ENCODE data around the gene GCFC2. TPM values are rescaled to one million over a fixed set of nuclear protein-coding genes. Genes with fewer than 3 reads are reported as not detected.
A peak's percentile ranks its signal among the peaks of the same experiment; 100 is the strongest.

Gene GCFC2
- total RNA-seq, result 10 to 100 TPM; 20.6 to 21.9 TPM

GRCh38 chr2:75710577-75711253, at the start of gene GCFC2:
GCFC2 (minus strand) TSS chr2:75710915; CDS start chr2:75710855, 60 bp downstream.
- peaks cover 3% of the 10 kb centered on the region for H3K27me3 Mint-ChIP-seq (ENCODE audit: low read depth)
- CTCF ChIA-PET, result interaction anchor here (0.7 to 1.9 kb wide), 8 partner anchors 9 to 63 kb away, joined by 3 to 6 read pairs (median 4); partner anchors contain the start of gene MRPL19
- peak; percentile 95 for ATAC-seq
- no peaks in the 10 kb centered on the region for H3K9me3 Mint-ChIP-seq (ENCODE audit: insufficient read depth)
- H3K36me3 Mint-ChIP-seq (ENCODE audit: low read depth), result peaks cover 9% of the 10 kb centered on the region
- DNase-seq, result peak; percentile 87
- H3K4me3 Mint-ChIP-seq, result peak within 1 kb of the TSS; percentile 90
- peak within 1 kb of the TSS; percentile 97 for H3K27ac Mint-ChIP-seq
- POLR2A ChIA-PET, result interaction anchor here (1.0 to 1.2 kb wide), 3 partner anchors 12 to 64 kb away, joined by 3 to 11 read pairs (median 3); partner anchors contain the start of gene MRPL19
- H3K4me1 Mint-ChIP-seq (ENCODE audit: low read depth), result peaks cover 18% of the 10 kb centered on the region

- Mint-ChIP-seq H3K36me3 (ENCODE audit: low read depth) (no peaks in the 10 kb centered on the region), H3K4me3 (no peak overlapping the region), H3K4me1 (ENCODE audit: low read depth) (no peaks in the 10 kb centered on the region), H3K27ac (no peak overlapping the region), H3K27me3 (ENCODE audit: low read depth) (peaks cover 10% of the 10 kb centered on the region), H3K9me3 (ENCODE audit: insufficient read depth) (no peaks in the 10 kb centered on the region)
- no peak for DNase-seq
- ATAC-seq, result no peak
- CTCF ChIA-PET, result interaction anchor here (1.2 kb wide), 1 partner anchor 112 kb away, joined by 3 read pairs; no protein-coding TSS in a partner anchor
- POLR2A ChIA-PET, result no interaction called here
Observed at GRCh38 chr2:75752828-75753227, 42.1 kb upstream of the GCFC2 start.

DNA sequence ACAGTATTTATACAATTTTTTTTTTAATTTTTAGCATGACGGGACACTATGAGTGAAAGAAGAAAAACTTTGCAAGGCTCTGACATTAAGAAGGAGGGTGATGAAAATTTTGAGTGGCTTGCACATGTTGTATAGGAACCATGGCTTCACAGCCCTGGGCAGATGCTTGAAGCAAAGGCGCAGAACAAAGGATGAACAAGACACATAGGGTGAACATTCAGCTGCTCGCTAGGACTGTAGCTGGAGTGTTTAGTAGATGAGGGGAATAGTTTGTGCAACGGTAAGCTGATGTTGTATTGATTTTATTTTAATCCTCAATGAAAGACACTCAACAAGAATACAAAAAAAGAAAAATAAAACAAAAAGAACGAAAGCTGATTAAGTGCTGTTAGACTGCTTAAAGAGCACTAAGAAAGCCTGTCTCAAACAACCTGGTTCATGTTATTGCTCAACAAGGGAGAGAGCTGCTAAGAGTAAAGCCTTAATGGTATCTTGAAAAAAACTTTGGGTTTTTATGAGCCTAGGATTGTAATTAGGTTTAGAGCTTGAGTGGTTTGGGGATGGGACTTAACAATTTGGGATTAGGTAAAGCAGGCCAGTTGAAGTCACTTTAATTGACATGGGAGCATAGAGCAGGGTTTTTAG, 41.2 kb upstream of the GCFC2 start:
- ChIA-PET POLR2A (interaction anchor here (0.5 kb wide), 1 partner anchor 107 kb away, joined by 3 read pairs; no protein-coding TSS in a partner anchor), CTCF (interaction anchor here (1.2 kb wide), 1 partner anchor 111 kb away, joined by 3 read pairs; no protein-coding TSS in a partner anchor)
- ATAC-seq, result no peak

GRCh38 chr2:75751360-75751759, 40.6 kb upstream of the GCFC2 start:
- DNase-seq, result no peak
- ChIA-PET CTCF (no interaction called here), POLR2A (interaction anchor here (0.5 kb wide), 1 partner anchor 107 kb away, joined by 3 read pairs; no protein-coding TSS in a partner anchor)
- Mint-ChIP-seq H3K4me1 (ENCODE audit: low read depth) (no peaks in the 10 kb centered on the region), H3K9me3 (ENCODE audit: insufficient read depth) (no peaks in the 10 kb centered on the region), H3K4me3 (no peak overlapping the region), H3K27ac (no peak overlapping the region), H3K27me3 (ENCODE audit: low read depth) (peaks cover 11% of the 10 kb centered on the region), H3K36me3 (ENCODE audit: low read depth) (no peaks in the 10 kb centered on the region)
- no peak for ATAC-seq

More for the DNA sequence above, 41.2 kb upstream of the GCFC2 start:
- Mint-ChIP-seq H3K4me3 (no peak overlapping the region), H3K27me3 (ENCODE audit: low read depth) (peaks cover 11% of the 10 kb centered on the region), H3K4me1 (ENCODE audit: low read depth) (no peaks in the 10 kb centered on the region), H3K36me3 (ENCODE audit: low read depth) (no peaks in the 10 kb centered on the region), H3K9me3 (ENCODE audit: insufficient read depth) (no peaks in the 10 kb centered on the region), H3K27ac (no peak overlapping the region)
- no peak for DNase-seq

DNA sequence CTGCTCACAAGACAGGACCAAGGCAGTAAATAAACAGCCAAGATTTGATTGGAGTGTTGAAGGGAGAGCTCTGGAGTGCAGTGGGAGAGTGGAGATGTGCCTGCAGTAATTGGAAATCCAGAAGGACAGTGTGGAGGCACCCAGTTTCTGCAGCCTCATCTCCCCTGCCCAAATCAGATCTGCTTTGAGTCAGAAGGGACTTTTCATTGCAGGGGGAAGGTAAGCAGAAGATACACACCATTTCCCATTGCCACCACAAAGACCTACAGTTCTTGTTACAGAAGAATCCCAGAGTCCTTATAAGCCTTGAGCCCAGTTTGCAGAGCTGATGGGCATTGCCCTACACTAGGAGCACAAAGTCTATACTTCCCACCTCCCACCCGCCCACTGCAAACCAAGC, 27.2 kb upstream of the GCFC2 start:
- H3K36me3 Mint-ChIP-seq (ENCODE audit: low read depth), result no peaks in the 10 kb centered on the region
- H3K4me1 Mint-ChIP-seq (ENCODE audit: low read depth), result no peaks in the 10 kb centered on the region
- H3K4me3 Mint-ChIP-seq, result no peak overlapping the region
- POLR2A ChIA-PET, result no interaction called here
- no peaks in the 10 kb centered on the region for H3K9me3 Mint-ChIP-seq (ENCODE audit: insufficient read depth)
- no peak overlapping the region for H3K27ac Mint-ChIP-seq
- CTCF ChIA-PET, result no interaction called here
- no peaks in the 10 kb centered on the region for H3K27me3 Mint-ChIP-seq (ENCODE audit: low read depth)
- ATAC-seq (no peak), DNase-seq (no peak)

- H3K4me1 Mint-ChIP-seq (ENCODE audit: low read depth), result no peaks in the 10 kb centered on the region
- DNase-seq (no peak), ATAC-seq (no peak)
- ChIA-PET POLR2A (no interaction called here), CTCF (no interaction called here)
- no peaks in the 10 kb centered on the region for H3K27me3 Mint-ChIP-seq (ENCODE audit: low read depth)
- no peaks in the 10 kb centered on the region for H3K36me3 Mint-ChIP-seq (ENCODE audit: low read depth)
- no peak overlapping the region for H3K4me3 Mint-ChIP-seq
- no peaks in the 10 kb centered on the region for H3K9me3 Mint-ChIP-seq (ENCODE audit: insufficient read depth)
- H3K27ac Mint-ChIP-seq, result no peak overlapping the region
Observed at GRCh38 chr2:75736276-75736675, 25.6 kb upstream of the GCFC2 start.

- no peak for DNase-seq
- CTCF ChIA-PET, result no interaction called here
- no peak for ATAC-seq
- POLR2A ChIA-PET, result no interaction called here
- no peak overlapping the region for H3K4me3 Mint-ChIP-seq
- no peaks in the 10 kb centered on the region for H3K9me3 Mint-ChIP-seq (ENCODE audit: insufficient read depth)
- H3K27ac Mint-ChIP-seq, result no peak overlapping the region
- H3K36me3 Mint-ChIP-seq (ENCODE audit: low read depth), result no peaks in the 10 kb centered on the region
- peaks cover 12% of the 10 kb centered on the region for H3K27me3 Mint-ChIP-seq (ENCODE audit: low read depth)
- no peaks in the 10 kb centered on the region for H3K4me1 Mint-ChIP-seq (ENCODE audit: low read depth)
Observed at GRCh38 chr2:75729861-75730260, 19.1 kb upstream of the GCFC2 start.

DNA sequence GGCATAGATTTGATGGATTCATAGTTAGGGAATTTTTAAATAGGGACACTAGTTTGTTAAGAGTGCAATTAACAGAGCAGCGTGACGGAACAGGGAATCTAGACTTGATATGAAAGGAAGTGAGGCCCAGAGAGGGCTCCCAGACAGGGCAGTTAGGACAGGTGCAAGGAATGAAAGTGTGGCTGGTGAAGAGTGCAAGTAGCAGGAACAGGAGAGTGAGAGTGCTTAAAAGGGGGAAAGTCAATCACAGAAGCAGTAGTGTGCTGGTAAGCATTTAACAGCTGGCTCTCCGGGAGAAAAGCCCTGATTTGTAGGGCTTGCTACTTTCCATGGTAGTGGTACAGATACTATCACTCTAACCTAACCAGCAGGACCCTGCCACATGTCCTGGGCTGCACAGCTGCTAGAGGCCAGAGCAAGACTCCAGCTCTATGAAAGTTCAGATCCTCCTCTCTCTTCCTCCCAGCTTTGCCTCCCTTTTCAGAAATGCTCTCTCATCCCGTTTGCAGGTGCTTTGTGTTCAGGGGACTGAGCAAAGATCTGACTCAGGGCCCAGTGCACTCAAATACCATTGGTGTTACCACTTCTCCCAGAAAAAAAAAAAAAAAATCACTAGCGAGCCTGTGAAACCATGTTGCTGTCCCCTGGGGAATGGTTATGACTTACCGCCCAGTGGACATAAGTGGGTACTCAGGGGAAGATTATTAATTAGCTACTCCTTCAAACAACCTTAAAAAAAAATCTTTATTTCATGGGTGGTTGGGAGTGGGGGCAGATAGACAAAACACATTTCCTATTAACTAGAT, 18.1 kb upstream of the GCFC2 start:
- ATAC-seq (no peak), DNase-seq (no peak)
- no peaks in the 10 kb centered on the region for H3K4me1 Mint-ChIP-seq (ENCODE audit: low read depth)
- no peaks in the 10 kb centered on the region for H3K36me3 Mint-ChIP-seq (ENCODE audit: low read depth)
- H3K27ac Mint-ChIP-seq, result no peak overlapping the region
- CTCF ChIA-PET, result no interaction called here
- no peak overlapping the region for H3K4me3 Mint-ChIP-seq
- no peaks in the 10 kb centered on the region for H3K9me3 Mint-ChIP-seq (ENCODE audit: insufficient read depth)
- H3K27me3 Mint-ChIP-seq (ENCODE audit: low read depth), result peaks cover 12% of the 10 kb centered on the region
- POLR2A ChIA-PET, result no interaction called here

- Mint-ChIP-seq H3K9me3 (ENCODE audit: insufficient read depth) (no peaks in the 10 kb centered on the region), H3K4me1 (ENCODE audit: low read depth) (no peaks in the 10 kb centered on the region), H3K27me3 (ENCODE audit: low read depth) (peaks cover 14% of the 10 kb centered on the region), H3K36me3 (ENCODE audit: low read depth) (no peaks in the 10 kb centered on the region), H3K27ac (no peak overlapping the region), H3K4me3 (no peak overlapping the region)
- ATAC-seq, result no peak
- POLR2A ChIA-PET, result no interaction called here
- CTCF ChIA-PET, result no interaction called here
- no peak for DNase-seq
Observed at GRCh38 chr2:75722687-75723086, 12.0 kb upstream of the GCFC2 start.

GRCh38 chr2:75720525-75720924, 9.8 kb upstream of the GCFC2 start:
- ChIA-PET CTCF (no interaction called here), POLR2A (no interaction called here)
- H3K36me3 Mint-ChIP-seq (ENCODE audit: low read depth), result no peaks in the 10 kb centered on the region
- no peak overlapping the region for H3K27ac Mint-ChIP-seq
- H3K9me3 Mint-ChIP-seq (ENCODE audit: insufficient read depth), result no peaks in the 10 kb centered on the region
- H3K4me3 Mint-ChIP-seq, result no peak overlapping the region
- no peaks in the 10 kb centered on the region for H3K4me1 Mint-ChIP-seq (ENCODE audit: low read depth)
- no peak for ATAC-seq
- peaks cover 10% of the 10 kb centered on the region for H3K27me3 Mint-ChIP-seq (ENCODE audit: low read depth)
- no peak for DNase-seq

DNA sequence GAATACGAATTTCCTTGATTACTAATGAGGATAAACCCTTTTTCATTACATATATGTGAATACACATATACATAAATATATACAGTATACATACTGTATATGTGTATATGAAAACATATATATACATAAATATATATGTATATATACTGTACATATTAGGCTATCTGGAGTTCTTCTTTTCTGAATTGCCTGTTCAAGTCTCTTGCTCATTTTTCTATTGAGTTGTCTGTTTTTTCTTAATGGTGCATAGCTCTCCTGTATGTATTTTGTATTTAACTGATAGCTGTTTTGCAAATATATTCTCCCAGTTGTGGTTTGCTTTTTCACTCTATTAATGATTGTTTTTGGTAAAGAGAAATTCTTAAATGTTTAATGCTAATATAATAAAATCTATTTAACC, 8.9 kb upstream of the GCFC2 start:
- DNase-seq (no peak), ATAC-seq (no peak)
- Mint-ChIP-seq H3K4me3 (no peak overlapping the region), H3K9me3 (ENCODE audit: insufficient read depth) (no peaks in the 10 kb centered on the region), H3K4me1 (ENCODE audit: low read depth) (no peaks in the 10 kb centered on the region), H3K27me3 (ENCODE audit: low read depth) (peaks cover 13% of the 10 kb centered on the region), H3K27ac (no peak overlapping the region), H3K36me3 (ENCODE audit: low read depth) (no peaks in the 10 kb centered on the region)
- ChIA-PET CTCF (interaction anchor here (1.0 kb wide), 1 partner anchor 9 kb away, joined by 3 read pairs; no protein-coding TSS in a partner anchor), POLR2A (no interaction called here)

- peaks cover 13% of the 10 kb centered on the region for H3K27me3 Mint-ChIP-seq (ENCODE audit: low read depth)
- no peak for DNase-seq
- ATAC-seq, result no peak
- H3K27ac Mint-ChIP-seq, result no peak overlapping the region
- no peaks in the 10 kb centered on the region for H3K4me1 Mint-ChIP-seq (ENCODE audit: low read depth)
- no peaks in the 10 kb centered on the region for H3K9me3 Mint-ChIP-seq (ENCODE audit: insufficient read depth)
- H3K4me3 Mint-ChIP-seq, result no peak overlapping the region
- H3K36me3 Mint-ChIP-seq (ENCODE audit: low read depth), result no peaks in the 10 kb centered on the region
- POLR2A ChIA-PET, result no interaction called here
- CTCF ChIA-PET, result interaction anchor here (0.7 to 0.9 kb wide), 2 partner anchors 40 to 81 kb away, joined by 3 read pairs; no protein-coding TSS in a partner anchor
Observed at GRCh38 chr2:75716406-75716805, 5.7 kb upstream of the GCFC2 start.

Measured in activated CD8-positive, alpha-beta T cell treated with anti-CD3 and anti-CD28 coated beads, Interleukin-2, amount 10 ng/mL, durations not matched to agents 7 days and 5 days (primary cell).